ENCODE measurements around the gene NTSR2.

GRCh38 chr2:11610624-11611242 is 59.3 kb downstream of the NTSR2 start:
- TF ChIP-seq POLR2A (IDR thresholded peaks at IDR 0.05; ENCODE audit: low read depth, low read length) (no peak), POLR2AphosphoS5 (IDR thresholded peaks at IDR 0.05; ENCODE audit: low read depth, low read length) (no peak)
